Measurements from ENCODE around the gene NADSYN1. TPM values are rescaled to one million over a fixed set of nuclear protein-coding genes. Genes with fewer than 3 reads are reported as not detected.
A peak's percentile ranks its signal among the peaks of the same experiment; 100 is the strongest.

The NADSYN1 gene
- total and polyA plus RNA-seq, 2 of the 13 experiments (the other 11 are each of a cell fraction or from before 2014, with no cell fraction given), result 35.7 to 51.5 TPM

DNA sequence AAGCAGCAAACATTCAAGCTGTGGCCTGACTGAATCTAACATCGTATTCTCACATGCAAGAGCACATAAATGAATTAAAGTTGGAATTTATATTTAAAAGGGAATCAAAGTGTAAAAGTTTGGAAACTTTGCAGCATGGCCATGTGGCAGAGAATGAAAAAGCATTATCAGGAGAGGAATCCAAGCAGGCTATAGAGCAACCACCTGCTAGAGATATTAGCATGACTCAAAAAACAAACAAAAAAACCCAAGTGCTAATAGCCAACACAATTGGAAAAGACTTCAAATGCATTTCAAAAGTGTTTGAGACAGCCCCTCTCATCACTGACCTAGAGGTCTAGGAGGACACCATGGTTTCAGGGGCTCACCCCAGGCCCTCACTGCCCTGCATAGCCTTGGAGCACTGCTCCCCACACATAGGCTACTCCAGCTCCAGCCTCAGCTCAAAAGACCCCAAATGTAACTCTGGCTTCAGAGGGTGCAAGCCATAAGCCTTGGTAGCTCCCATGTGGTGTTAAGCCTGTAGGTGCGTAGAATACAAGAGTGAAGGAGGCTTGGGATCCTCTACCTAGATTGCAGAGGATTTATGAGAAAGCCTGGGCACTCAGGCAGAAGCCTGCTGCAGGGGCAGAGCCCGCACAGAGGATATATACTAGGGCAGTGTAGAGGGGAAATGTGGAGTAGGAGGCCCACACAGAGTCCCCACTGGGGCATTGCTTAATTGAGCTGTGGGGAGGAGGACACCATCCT is 72.4 kb downstream of the NADSYN1 start (continued):
- no peak for TF ChIP-seq MBD4 (IDR thresholded peaks at IDR 0.05; ENCODE audit: borderline replicate concordance, low read length)
- no peak for TF ChIP-seq ZNF709 (CRISPR knock-in tag; IDR thresholded peaks at IDR 0.05)
- TF ChIP-seq, protein P1, sequence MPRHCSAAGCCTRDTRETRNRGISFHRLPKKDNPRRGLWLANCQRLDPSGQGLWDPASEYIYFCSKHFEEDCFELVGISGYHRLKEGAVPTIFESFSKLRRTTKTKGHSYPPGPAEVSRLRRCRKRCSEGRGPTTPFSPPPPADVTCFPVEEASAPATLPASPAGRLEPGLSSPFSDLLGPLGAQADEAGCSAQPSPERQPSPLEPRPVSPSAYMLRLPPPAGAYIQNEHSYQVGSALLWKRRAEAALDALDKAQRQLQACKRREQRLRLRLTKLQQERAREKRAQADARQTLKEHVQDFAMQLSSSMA (CRISPR knock-in tag; IDR thresholded peaks at IDR 0.05), result no peak
- TF ChIP-seq, protein P2, sequence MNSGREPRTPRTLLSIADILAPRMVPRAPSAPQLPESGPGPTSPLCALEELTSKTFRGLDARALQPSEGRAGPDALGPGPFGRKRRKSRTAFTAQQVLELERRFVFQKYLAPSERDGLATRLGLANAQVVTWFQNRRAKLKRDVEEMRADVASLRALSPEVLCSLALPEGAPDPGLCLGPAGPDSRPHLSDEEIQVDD (CRISPR knock-in tag; IDR thresholded peaks at IDR 0.05; ENCODE audit: borderline replicate concordance), result no peak
- TF ChIP-seq, protein P3, sequence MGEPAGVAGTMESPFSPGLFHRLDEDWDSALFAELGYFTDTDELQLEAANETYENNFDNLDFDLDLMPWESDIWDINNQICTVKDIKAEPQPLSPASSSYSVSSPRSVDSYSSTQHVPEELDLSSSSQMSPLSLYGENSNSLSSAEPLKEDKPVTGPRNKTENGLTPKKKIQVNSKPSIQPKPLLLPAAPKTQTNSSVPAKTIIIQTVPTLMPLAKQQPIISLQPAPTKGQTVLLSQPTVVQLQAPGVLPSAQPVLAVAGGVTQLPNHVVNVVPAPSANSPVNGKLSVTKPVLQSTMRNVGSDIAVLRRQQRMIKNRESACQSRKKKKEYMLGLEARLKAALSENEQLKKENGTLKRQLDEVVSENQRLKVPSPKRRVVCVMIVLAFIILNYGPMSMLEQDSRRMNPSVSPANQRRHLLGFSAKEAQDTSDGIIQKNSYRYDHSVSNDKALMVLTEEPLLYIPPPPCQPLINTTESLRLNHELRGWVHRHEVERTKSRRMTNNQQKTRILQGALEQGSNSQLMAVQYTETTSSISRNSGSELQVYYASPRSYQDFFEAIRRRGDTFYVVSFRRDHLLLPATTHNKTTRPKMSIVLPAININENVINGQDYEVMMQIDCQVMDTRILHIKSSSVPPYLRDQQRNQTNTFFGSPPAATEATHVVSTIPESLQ (CRISPR knock-in tag; conservative IDR thresholded peaks at IDR 0.05), result no peak
- peak; percentile 40; the same call in 1 of the 2 replicates for TF ChIP-seq FOSL2 (CRISPR knock-in tag; IDR thresholded peaks at IDR 0.05)
- no peak for TF ChIP-seq NFE2L1 (CRISPR knock-in tag; IDR thresholded peaks at IDR 0.05; ENCODE audit: borderline replicate concordance)
- no peak for TF ChIP-seq ZNF543 (CRISPR knock-in tag; IDR thresholded peaks at IDR 0.05)
- TF ChIP-seq, protein P4, sequence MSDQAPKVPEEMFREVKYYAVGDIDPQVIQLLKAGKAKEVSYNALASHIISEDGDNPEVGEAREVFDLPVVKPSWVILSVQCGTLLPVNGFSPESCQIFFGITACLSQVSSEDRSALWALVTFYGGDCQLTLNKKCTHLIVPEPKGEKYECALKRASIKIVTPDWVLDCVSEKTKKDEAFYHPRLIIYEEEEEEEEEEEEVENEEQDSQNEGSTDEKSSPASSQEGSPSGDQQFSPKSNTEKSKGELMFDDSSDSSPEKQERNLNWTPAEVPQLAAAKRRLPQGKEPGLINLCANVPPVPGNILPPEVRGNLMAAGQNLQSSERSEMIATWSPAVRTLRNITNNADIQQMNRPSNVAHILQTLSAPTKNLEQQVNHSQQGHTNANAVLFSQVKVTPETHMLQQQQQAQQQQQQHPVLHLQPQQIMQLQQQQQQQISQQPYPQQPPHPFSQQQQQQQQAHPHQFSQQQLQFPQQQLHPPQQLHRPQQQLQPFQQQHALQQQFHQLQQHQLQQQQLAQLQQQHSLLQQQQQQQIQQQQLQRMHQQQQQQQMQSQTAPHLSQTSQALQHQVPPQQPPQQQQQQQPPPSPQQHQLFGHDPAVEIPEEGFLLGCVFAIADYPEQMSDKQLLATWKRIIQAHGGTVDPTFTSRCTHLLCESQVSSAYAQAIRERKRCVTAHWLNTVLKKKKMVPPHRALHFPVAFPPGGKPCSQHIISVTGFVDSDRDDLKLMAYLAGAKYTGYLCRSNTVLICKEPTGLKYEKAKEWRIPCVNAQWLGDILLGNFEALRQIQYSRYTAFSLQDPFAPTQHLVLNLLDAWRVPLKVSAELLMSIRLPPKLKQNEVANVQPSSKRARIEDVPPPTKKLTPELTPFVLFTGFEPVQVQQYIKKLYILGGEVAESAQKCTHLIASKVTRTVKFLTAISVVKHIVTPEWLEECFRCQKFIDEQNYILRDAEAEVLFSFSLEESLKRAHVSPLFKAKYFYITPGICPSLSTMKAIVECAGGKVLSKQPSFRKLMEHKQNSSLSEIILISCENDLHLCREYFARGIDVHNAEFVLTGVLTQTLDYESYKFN (CRISPR knock-in tag; conservative IDR thresholded peaks at IDR 0.05), result 0 out of 2 replicates have a peak, but pooled peaks have one; percentile 18
- no peak for TF ChIP-seq RAD51 (IDR thresholded peaks at IDR 0.05; ENCODE audit: borderline replicate concordance)
- TF ChIP-seq HIVEP1 (CRISPR knock-in tag; IDR thresholded peaks at IDR 0.05), result no peak
- no peak for TF ChIP-seq ZNF678 (CRISPR knock-in tag; IDR thresholded peaks at IDR 0.05)
- no peak for TF ChIP-seq ZNF83 (CRISPR knock-in tag; IDR thresholded peaks at IDR 0.05; ENCODE audit: borderline replicate concordance)
- TF ChIP-seq JUND (CRISPR knock-in tag; IDR thresholded peaks at IDR 0.05), result no peak
- peak; percentile 21; the same call in 1 of the 2 replicates for TF ChIP-seq SALL1 (CRISPR knock-in tag; IDR thresholded peaks at IDR 0.05)
